Hippocampal formation (tissue), 2 donors: Measurements from ENCODE around the gene RAVER1.
"Not testable (repeated sequence)": the region's sequence is repeated elsewhere in the genome, so short reads cannot be mapped to it uniquely, and the experiment has no call there.

Source experiments
- DNase-seq, 2 donors: peaks; one replicate each; lab custom pipeline; 2025; lab: John Stamatoyannopoulos, UW

The RAVER1 gene

GRCh38 chr19:10332965-10333757 is at the start of gene RAVER1:
Gene RAVER1 (minus strand): TSS chr19:10333529. CDS start chr19:10333507, 22 bp downstream.
- DNase-seq = peak; percentile 90 to 96

GRCh38 chr19:10383223-10383499 is 49.8 kb upstream of the RAVER1 start:
- DNase-seq = not testable (repeated sequence)

- peak; percentile 95 to 97 for DNase-seq
Observed at GRCh38 chr19:10380313-10381102, 47.2 kb upstream of the RAVER1 start, which contains the start of gene TYK2. Gene TYK2 (minus strand): TSS chr19:10380572. CDS start chr19:10378406, 2,166 bp downstream.

GRCh38 chr19:10379880-10380312 is 46.6 kb upstream of the RAVER1 start:
- no peak for DNase-seq

GRCh38 chr19:10378124-10378523 is 44.8 kb upstream of the RAVER1 start:
- no peak for DNase-seq

GRCh38 chr19:10377140-10377640 is 43.9 kb upstream of the RAVER1 start:
- not testable (repeated sequence) for DNase-seq

- no peak for DNase-seq
Observed at GRCh38 chr19:10374931-10375330, 41.6 kb upstream of the RAVER1 start.

GRCh38 chr19:10372690-10373089 is 39.4 kb upstream of the RAVER1 start:
- DNase-seq = no peak

GRCh38 chr19:10368101-10368803 is 34.9 kb upstream of the RAVER1 start:
- no peak for DNase-seq

- DNase-seq = not testable (repeated sequence)
Observed at GRCh38 chr19:10366950-10367512, 33.7 kb upstream of the RAVER1 start.

GRCh38 chr19:10365518-10365917 is 32.2 kb upstream of the RAVER1 start:
- DNase-seq = no peak

- peak in 1 of 2 donors; percentile 24 for DNase-seq
Observed at GRCh38 chr19:10364644-10365043, 31.3 kb upstream of the RAVER1 start.

GRCh38 chr19:10363789-10364281 is 30.5 kb upstream of the RAVER1 start:
- no peak for DNase-seq

- no peak for DNase-seq
Observed at GRCh38 chr19:10362259-10362658, 28.9 kb upstream of the RAVER1 start.

- no peak for DNase-seq
Observed at GRCh38 chr19:10361569-10362011, 28.3 kb upstream of the RAVER1 start.

GRCh38 chr19:10356431-10356830 is 23.1 kb upstream of the RAVER1 start:
- no peak for DNase-seq

GRCh38 chr19:10353793-10354391 is 20.6 kb upstream of the RAVER1 start:
- DNase-seq = no peak

- no peak for DNase-seq
Observed at GRCh38 chr19:10352764-10353671, 19.7 kb upstream of the RAVER1 start.

- DNase-seq = peak in 1 of 2 donors; percentile 16
Observed at GRCh38 chr19:10346509-10346908, 13.2 kb upstream of the RAVER1 start.

- no peak for DNase-seq
Observed at GRCh38 chr19:10344780-10345179, 11.5 kb upstream of the RAVER1 start.
